GM23338 (cell line): Measurements from ENCODE around the gene OASL. TPM values are rescaled to one million over a fixed set of nuclear protein-coding genes. Genes with fewer than 3 reads are reported as not detected.
A peak's percentile ranks its signal among the peaks of the same experiment; 100 is the strongest.

Experiments
- ATAC-seq: fragments of 200-7000 bp; cut with Tn5 transposase; 3 replicates; pipeline ENCODE4 v1.9.1; 2020
- DNase-seq: peaks from one replicate; pipeline ENCODE4 v3.0.0-alpha.2; 2015; ENCODE audit warnings: low spot score
- H2AFZ ChIP-seq: fragments of 200-600 bp; sonication (generic); 2 replicates; pipeline ENCODE4 v1.8.0; 2016; ENCODE audit warnings: antibody characterized with exemption, mild to moderate bottlenecking, moderate library complexity
- H3F3A ChIP-seq: fragments of 200-600 bp; sonication (generic); replicated peaks from 2 replicates; pipeline ENCODE4 v1.8.0; 2017; ENCODE audit warnings: antibody characterized with exemption, mixed run types, low read depth
- H3K27ac ChIP-seq: fragments of 200-600 bp; sonication (generic); 2 replicates; pipeline ENCODE4 v1.6.1; 2016; ENCODE audit warnings: low read depth
- H3K27me3 ChIP-seq: fragments of 200-600 bp; sonication (generic); 2 replicates; pipeline ENCODE4 v1.8.0; 2016; ENCODE audit warnings: mild to moderate bottlenecking, mixed run types, moderate library complexity; ENCODE audit not compliant: insufficient read depth
- H3K36me3 ChIP-seq: fragments of 200-600 bp; sonication (generic); 2 replicates; pipeline ENCODE4 v1.8.0; 2016; ENCODE audit warnings: mild to moderate bottlenecking; ENCODE audit not compliant: insufficient read depth
- H3K4me1 ChIP-seq: fragments of 200-600 bp; sonication (generic); 2 replicates; pipeline ENCODE4 v1.8.0; 2016; ENCODE audit warnings: mild to moderate bottlenecking, moderate library complexity; ENCODE audit not compliant: insufficient read depth
- H3K4me2 ChIP-seq: fragments of 200-600 bp; sonication (generic); 2 replicates; pipeline ENCODE4 v1.7.1; 2017; ENCODE audit warnings: mixed run types
- H3K4me3 ChIP-seq: fragments of 200-600 bp; sonication (generic); 2 replicates; pipeline ENCODE4 v1.6.1; 2016; ENCODE audit warnings: mixed run types
- H3K79me2 ChIP-seq: fragments of 200-600 bp; sonication (generic); replicated peaks from 2 replicates; pipeline ENCODE4 v1.8.0; 2017; ENCODE audit warnings: mild to moderate bottlenecking; ENCODE audit not compliant: insufficient read depth
- H3K9me2 ChIP-seq: fragments of 200-600 bp; sonication (generic); 2 replicates; pipeline ENCODE4 v1.8.0; 2017; ENCODE audit not compliant: insufficient read depth
- H4K20me1 ChIP-seq: fragments of 200-600 bp; sonication (generic); replicated peaks from 2 replicates; pipeline ENCODE4 v1.8.0; 2017; ENCODE audit warnings: mild to moderate bottlenecking; ENCODE audit not compliant: insufficient read depth
- H3K27ac Mint-ChIP-seq: 2 replicates; pipeline ENCODE4 v1.8.0; 2020; ENCODE audit warnings: inconsistent platforms, mild to moderate bottlenecking, moderate library complexity, mixed read lengths
- H3K27me3 Mint-ChIP-seq: 3 replicates; pipeline ENCODE4 v1.8.0; 2022; ENCODE audit warnings: low read depth, mild to moderate bottlenecking, moderate library complexity, mixed read lengths, inconsistent platforms; ENCODE audit not compliant: insufficient read depth, poor library complexity
- H3K36me3 Mint-ChIP-seq: 3 replicates; pipeline ENCODE4 v1.8.0; 2021; ENCODE audit warnings: low read depth, mild to moderate bottlenecking, inconsistent platforms, moderate library complexity, mixed read lengths
- H3K4me1 Mint-ChIP-seq: 3 replicates; pipeline ENCODE4 v1.8.0; 2020; ENCODE audit warnings: mild to moderate bottlenecking, inconsistent platforms, mixed read lengths
- H3K4me3 Mint-ChIP-seq: 3 replicates; pipeline ENCODE4 v1.8.0; 2021; ENCODE audit warnings: moderate library complexity, mild to moderate bottlenecking, inconsistent platforms, mixed read lengths
- H3K9me3 Mint-ChIP-seq: 3 replicates; pipeline ENCODE4 v1.8.0; 2020; ENCODE audit warnings: moderate library complexity, mild to moderate bottlenecking, inconsistent platforms, mixed read lengths
- CREB1 ChIP-seq: fragments of 250-450 bp; sonication (Bioruptor Pico); IDR thresholded peaks from 2 replicates; pipeline ENCODE4 v1.5.0; 2020; ENCODE audit warnings: low read depth, mild to moderate bottlenecking, moderate library complexity
- CTCF ChIP-seq, 2 experiments: fragments of 200-600 bp in 1 of 2; sonication (generic) in 1 of 2; conservative IDR thresholded peaks; 2 replicates each; pipeline versions ENCODE4 v1.5.1 to v1.6.1; 2016 to 2017; ENCODE audit warnings: antibody characterized with exemption in 2 of 2, low read depth in 2 of 2, mild to moderate bottlenecking in 2 of 2, moderate library complexity in 1 of 2
- ETS1 ChIP-seq: IDR thresholded peaks from 2 replicates; pipeline ENCODE4 v1.6.1; 2016; ENCODE audit warnings: antibody characterized with exemption
- EZH2 ChIP-seq: fragments of 200-600 bp; sonication (generic); IDR thresholded peaks from one replicate; pipeline ENCODE4 v1.8.0; 2017; ENCODE audit warnings: antibody characterized with exemption, mild to moderate bottlenecking, low read depth; ENCODE audit not compliant: unreplicated experiment
- EZH2phosphoT487 ChIP-seq: fragments of 200-600 bp; sonication (generic); IDR thresholded peaks from one replicate; pipeline ENCODE4 v1.8.1; 2018; ENCODE audit warnings: antibody characterized with exemption; ENCODE audit not compliant: unreplicated experiment
- JUNB ChIP-seq: IDR thresholded peaks from one replicate; pipeline ENCODE4 v1.6.1; 2016; ENCODE audit warnings: antibody characterized with exemption; ENCODE audit not compliant: unreplicated experiment
- NANOG ChIP-seq: IDR thresholded peaks from 2 replicates; pipeline ENCODE4 v1.6.1; 2016; ENCODE audit warnings: antibody characterized with exemption, borderline replicate concordance
- POLR2AphosphoS5 ChIP-seq: IDR thresholded peaks from 2 replicates; pipeline ENCODE4 v1.6.1; 2016; ENCODE audit warnings: antibody characterized with exemption, low read depth
- REST ChIP-seq: IDR thresholded peaks from one replicate; pipeline ENCODE4 v1.6.1; 2018; ENCODE audit warnings: antibody characterized with exemption; ENCODE audit not compliant: unreplicated experiment
- STAT1 ChIP-seq: IDR thresholded peaks from one replicate; pipeline ENCODE4 v1.6.1; 2016; ENCODE audit warnings: antibody characterized with exemption; ENCODE audit not compliant: unreplicated experiment
- ZNF114 ChIP-seq: fragments of 250-450 bp; sonication (Bioruptor Pico); IDR thresholded peaks from 2 replicates; pipeline ENCODE4 v1.5.0; 2020; ENCODE audit warnings: mild to moderate bottlenecking, moderate library complexity
- ZNF331 ChIP-seq: fragments of 250-450 bp; sonication (Bioruptor Pico); IDR thresholded peaks from 2 replicates; pipeline ENCODE4 v1.5.0; 2020; ENCODE audit warnings: low read depth, mild to moderate bottlenecking, moderate library complexity
- ZNF462 ChIP-seq: fragments of 250-450 bp; sonication (Bioruptor Pico); IDR thresholded peaks from 2 replicates; pipeline ENCODE4 v1.5.0; 2020; ENCODE audit warnings: mild to moderate bottlenecking, moderate library complexity
- polyA plus RNA-seq: library from polyadenylated mRNA; unstranded; fragments of >200 nt; fragmentation: Nextera tagmentation; extraction: Ambion mirVana; gene quantifications from 2 replicates; pipeline ENCODE4 v1.2.1, GENCODE V29; 2016
- total RNA-seq: library from RNA; depleted of rRNA; stranded (reverse); fragments of >200 nt; shearing (Covaris generic); gene quantifications from 2 replicates; pipeline ENCODE4 v1.2.3, GENCODE V29; 2014

Gene OASL
- total and polyA plus RNA-seq, 2 experiments from 2014 or later = not detected

- Histone ChIP-seq H4K20me1 (no peaks in the 10 kb centered on the region), H3F3A (no peaks in the 10 kb centered on the region), H3K27me3 (no peaks in the 10 kb centered on the region), H3K36me3 (no peaks in the 10 kb centered on the region), H3K4me1 (peaks cover 9% of the 10 kb centered on the region; the same call in 1 of the 2 replicates), H3K4me3 (no peak overlapping the region), H3K79me2 (no peaks in the 10 kb centered on the region), H2AFZ (peak overlapping the region; percentile 95), H3K27ac (no peak overlapping the region), H3K9me2 (no peaks in the 10 kb centered on the region), H3K4me2 (no peak overlapping the region)
- ATAC-seq (no peak), DNase-seq (no peak)
- Mint-ChIP-seq H3K27me3 (peaks cover 10% of the 10 kb centered on the region), H3K27ac (no peak overlapping the region), H3K36me3 (no peaks in the 10 kb centered on the region; the same call in 2 of the 3 replicates), H3K4me1 (peaks cover 21% of the 10 kb centered on the region), H3K4me3 (no peak overlapping the region), H3K9me3 (no peaks in the 10 kb centered on the region; the same call in 2 of the 3 replicates)
- TF ChIP-seq CREB1 (CRISPR knock-in tag) (no peak), STAT1 (no peak), POLR2AphosphoS5 (no peak), JUNB (no peak), ZNF114 (no peak), EZH2 (no peak), NANOG (no peak), REST (no peak), CTCF (conservative IDR thresholded peaks at IDR 0.05; ENCODE audit: low read depth in 2 of 2) (no peak), ETS1 (no peak), ZNF331 (CRISPR knock-in tag) (no peak), ZNF462 (CRISPR knock-in tag) (no peak), EZH2phosphoT487 (no peak)
Measured at GRCh38 chr12:120977531-120978295, 61.3 kb downstream of the OASL start.
